Skin of body (tissue), 2 donors: ENCODE measurements around the gene MFSD8. TPM values are rescaled to one million over a fixed set of nuclear protein-coding genes. Genes with fewer than 3 reads are reported as not detected.
"Not testable (repeated sequence)": the region's sequence is repeated elsewhere in the genome, so short reads cannot be mapped to it uniquely, and the experiment has no call there.

Experiments used
- DNase-seq: peaks from one replicate; lab custom pipeline; 2025; lab: John Stamatoyannopoulos, UW
- total RNA-seq: library from RNA; depleted of rRNA; stranded (reverse); fragments of >200 nt; gene quantifications from one replicate; pipeline ENCODE4 v1.2.3, GENCODE V29; 2014

MFSD8 gene
- total RNA-seq: 30.4 TPM

GRCh38 chr4:127965062-127965802 lies at the start of gene MFSD8, which contains the start of gene ABHD18:
Gene MFSD8 (minus strand): TSS chr4:127965173. CDS start chr4:127965133, 40 bp downstream.
Gene ABHD18 (plus strand): TSS chr4:127965406. CDS start chr4:127982956, 17,550 bp downstream.
- peak; percentile 96 for DNase-seq

DNA sequence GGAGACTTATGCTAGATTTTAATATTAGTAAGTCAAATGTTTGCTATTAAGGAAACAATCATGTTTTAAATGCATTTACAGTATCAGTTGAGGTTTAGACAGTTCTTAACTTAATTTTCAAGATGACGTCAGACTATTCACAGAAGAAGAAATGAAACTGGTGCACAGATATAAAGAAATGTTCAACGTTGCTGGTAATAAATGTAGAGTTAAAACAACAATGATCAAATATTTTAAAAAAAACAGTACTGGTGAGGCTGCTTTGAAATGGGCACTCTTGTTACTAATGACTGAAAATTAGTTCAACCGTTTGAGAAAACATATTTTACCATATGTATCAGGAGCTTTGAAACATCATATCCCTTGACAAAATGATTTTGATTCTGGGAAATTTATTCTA lies 44.5 kb upstream of the MFSD8 start:
- DNase-seq: no peak

DNA sequence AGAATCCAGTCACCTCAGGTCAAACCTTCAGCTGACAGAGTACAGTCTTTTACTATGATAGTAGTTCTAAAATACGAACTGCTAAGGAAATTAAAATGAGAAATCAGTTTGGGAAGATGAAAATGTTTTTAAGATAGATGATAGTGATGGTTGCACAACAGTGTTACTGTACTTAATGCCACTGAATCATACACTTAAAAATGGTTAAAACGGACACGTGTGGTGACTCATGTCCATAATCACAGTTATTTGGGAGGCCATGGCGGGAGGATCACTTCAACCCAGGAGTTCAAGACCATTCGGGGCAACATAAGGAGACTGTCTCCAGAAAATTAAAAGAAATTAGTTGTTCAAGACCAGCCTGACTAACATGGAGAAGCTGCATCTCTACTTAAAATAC lies 41.6 kb upstream of the MFSD8 start:
- no peak for DNase-seq

GRCh38 chr4:127997534-127998388 lies 32.8 kb upstream of the MFSD8 start:
- DNase-seq: no peak

GRCh38 chr4:127996521-127996920 lies 31.5 kb upstream of the MFSD8 start:
- not testable (repeated sequence) for DNase-seq

- no peak for DNase-seq
These were observed 30.8 kb upstream of the MFSD8 start for GRCh38 chr4:127995776-127996175.

DNA sequence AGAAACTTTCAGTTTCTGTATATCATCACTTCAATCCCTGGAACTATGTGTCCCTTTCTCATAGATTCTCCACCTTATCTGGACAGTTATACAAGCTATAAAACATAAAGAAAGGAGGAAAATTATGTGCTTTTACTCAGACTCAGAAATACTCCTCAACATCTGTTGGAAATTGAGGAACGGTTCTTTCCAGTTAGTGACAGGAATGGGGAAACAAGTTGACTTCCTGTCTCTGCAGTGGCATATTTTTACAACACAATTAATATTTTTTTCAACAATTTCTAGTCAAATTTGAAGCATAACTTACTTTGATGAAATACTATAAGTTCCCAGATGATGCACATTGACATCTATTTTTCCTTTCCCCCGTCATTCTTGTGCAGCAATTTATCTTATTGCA lies 28.2 kb upstream of the MFSD8 start:
- no peak for DNase-seq

- no peak for DNase-seq
These were observed 23.7 kb upstream of the MFSD8 start for GRCh38 chr4:127988638-127989037.

DNA sequence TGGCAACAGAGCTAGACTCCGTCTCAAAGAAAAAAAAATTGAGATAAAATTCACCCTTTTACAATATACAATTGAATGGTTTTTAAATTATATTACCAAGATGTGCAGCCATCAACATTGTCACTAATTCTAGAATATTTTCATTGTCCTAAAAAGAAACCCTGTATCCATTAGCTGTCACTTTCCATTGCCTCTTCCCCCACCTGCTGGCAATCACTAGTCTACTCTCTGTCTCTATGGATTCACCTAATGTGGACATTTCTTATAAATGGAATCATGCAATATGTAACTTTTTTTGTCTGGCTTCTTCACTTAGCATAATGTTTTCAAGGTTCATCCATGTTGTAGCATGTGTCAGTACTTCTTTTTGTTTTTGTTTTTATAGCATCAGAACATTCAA lies 21.0 kb upstream of the MFSD8 start:
- DNase-seq: no peak

DNA sequence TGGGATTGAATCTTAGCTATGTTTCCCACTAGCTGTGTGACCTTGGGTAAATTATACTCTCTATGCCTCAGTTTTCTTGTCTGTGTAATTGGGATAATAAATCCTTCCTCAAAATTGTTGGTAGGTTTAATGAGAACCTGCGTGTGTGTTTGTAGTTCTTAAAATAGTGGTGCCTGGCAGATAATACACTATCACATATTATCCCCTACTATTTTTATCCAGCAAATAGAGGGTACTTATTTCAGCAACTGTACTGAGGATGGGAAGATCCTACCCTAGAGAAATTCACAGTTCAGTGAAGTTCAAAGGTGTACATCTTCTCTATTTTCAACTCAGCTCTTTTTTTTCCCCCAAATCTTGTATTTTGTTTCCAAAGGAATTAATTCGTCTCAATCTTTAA lies 17.5 kb upstream of the MFSD8 start:
- no peak for DNase-seq

GRCh38 chr4:127978930-127979329 lies 14.0 kb upstream of the MFSD8 start:
- DNase-seq: no peak

GRCh38 chr4:127975121-127975770 lies 10.3 kb upstream of the MFSD8 start:
- DNase-seq: no peak

DNA sequence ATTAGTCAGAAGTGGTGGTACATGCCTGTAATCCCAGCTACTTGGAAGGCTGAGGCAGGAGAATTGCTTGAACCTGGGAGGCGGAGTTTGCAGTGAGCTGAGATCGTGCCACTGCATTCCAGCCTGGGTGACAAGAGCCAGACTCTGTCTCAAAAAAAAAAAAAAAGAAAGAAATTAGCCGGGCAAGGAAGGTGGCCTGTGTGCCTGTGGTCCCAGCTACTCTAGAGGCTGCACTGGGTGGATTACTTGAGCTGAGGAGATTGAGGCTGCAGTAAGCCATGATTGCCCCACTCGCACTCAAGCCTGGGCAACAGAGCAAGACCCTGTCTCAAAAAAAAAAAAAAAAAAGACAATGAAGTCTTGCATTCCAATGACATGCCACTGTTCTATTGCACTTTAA lies 6.0 kb upstream of the MFSD8 start:
- not testable (repeated sequence) for DNase-seq

- no peak for DNase-seq
These were observed 3.6 kb upstream of the MFSD8 start for GRCh38 chr4:127968586-127968985.

- no peak for DNase-seq
These were observed 2.3 kb upstream of the MFSD8 start for GRCh38 chr4:127967141-127967775.

DNA sequence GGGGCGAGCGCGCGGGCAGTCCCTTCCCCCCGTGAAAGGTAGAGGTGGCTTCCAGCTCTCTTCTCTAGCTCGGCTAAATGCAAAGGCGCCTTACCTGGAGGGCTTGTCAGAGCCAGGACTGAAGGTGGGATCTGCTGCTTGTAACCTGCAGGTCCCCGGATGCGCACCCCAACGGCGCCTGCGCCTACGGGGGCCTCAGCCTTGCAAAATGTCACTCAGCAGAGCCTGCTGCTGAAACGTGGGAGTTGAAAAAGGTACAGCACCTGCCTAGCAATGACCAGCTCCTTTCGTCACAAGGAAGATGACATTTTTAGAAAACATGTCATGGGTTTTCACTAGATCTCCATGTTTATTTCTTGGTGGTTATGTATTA lies 816 bp upstream of the MFSD8 start:
- DNase-seq: no peak

DNA sequence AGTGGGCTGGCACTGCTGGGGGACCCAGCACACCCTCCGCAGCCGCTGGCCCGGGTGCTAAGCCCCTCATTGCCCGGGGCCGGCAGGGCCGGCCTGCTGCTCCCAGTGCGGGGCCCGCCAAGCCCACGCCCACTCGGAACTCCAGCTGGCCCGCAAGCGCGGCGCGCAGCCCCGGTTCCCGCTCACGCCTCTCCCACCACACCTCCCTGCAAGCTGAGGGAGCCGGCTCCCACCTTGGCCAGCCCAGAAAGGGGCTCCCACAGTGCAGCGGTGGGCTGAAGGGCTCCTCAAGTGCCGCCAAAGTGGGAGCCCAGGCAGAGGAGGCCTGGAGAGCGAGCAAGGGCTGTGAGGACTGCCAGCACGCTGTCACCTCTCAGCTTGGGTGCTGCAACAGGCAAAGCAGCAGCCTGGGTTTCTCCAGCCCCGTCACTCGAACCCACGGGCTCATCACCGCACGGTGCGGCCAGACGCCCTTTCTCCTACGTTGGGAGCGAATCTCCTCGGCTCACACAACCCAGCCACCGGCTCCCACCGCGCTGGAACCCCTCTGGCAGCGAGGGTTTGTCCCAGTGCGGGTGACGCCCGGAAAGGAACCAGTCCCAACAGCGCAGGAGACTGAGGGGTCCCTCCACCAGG lies 429 bp downstream of the MFSD8 start:
- DNase-seq: not testable (repeated sequence)

DNA sequence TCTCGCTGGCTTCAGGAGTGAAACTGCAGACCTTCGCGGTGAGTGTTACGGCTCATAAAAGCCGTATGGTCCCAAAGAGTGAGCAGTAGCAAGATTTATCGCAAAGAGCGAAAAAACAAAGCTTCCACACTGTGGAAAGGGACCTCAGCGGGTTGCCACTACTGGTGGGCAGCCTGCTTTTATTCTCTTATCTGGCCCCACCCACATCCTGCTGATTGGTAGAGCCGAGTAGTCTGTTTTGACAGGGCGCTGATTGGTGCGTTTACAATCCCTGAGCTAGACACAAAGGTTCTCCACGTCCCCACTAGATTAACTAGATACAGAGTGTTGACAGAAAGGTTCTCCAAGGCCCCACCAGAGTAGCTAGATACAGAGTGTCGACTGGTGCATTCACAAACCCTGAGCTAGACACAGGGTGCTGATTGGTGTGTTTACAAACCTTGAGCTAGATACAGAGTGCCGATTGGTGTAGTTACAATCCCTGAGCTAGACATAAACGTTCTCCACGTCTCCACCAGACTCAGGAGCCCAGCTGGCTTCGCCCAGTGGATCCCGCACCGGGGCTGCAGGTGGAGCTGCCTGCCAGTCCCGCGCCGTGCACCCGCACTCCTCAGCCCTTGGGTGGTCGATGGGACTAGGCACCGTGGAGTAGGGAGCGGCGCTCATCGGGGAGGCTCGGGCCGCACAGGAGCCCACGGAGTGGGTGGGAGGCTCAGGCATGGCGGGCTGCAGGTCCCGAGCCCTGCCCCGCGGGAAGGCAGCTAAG lies 1.2 kb downstream of the MFSD8 start:
- not testable (repeated sequence) for DNase-seq

DNA sequence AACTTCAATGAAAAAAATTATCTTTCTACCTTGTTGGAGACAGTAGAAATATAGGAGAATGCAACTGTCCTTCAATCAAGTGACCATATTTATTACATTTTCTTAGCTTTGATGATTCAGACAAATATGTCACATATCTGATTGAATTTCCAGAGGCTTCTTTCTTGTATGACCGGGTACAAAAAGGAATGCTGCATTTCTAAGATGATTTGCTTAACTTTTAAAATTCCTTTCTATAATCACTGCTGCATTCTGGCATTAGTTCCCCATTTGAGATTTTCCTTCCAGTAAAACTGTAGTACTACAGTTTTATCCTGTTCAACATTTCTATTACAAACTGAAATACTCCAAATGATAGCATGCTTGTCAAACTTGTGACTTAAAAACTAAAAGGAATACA lies 5.2 kb downstream of the MFSD8 start:
- DNase-seq: no peak

- no peak for DNase-seq
These were observed 7.9 kb downstream of the MFSD8 start for GRCh38 chr4:127957105-127957504.
